Hepatocyte (in vitro differentiated cells): ENCODE data around the gene NRCAM. TPM values are rescaled to one million over a fixed set of nuclear protein-coding genes. Genes with fewer than 3 reads are reported as not detected.

Experiments used
- DNase-seq: peaks from one replicate; pipeline ENCODE4 v3.0.0-alpha.2; 2016; ENCODE audit warnings: low spot score
- H2AFZ ChIP-seq: fragments of 200-600 bp; sonication (generic); 2 replicates; pipeline ENCODE4 v1.6.0; 2016; ENCODE audit warnings: antibody characterized with exemption, mild to moderate bottlenecking
- H3K27ac ChIP-seq: fragments of 200-600 bp; sonication (generic); 2 replicates; pipeline ENCODE4 v1.5.1; 2016; ENCODE audit warnings: mild to moderate bottlenecking
- H3K27me3 ChIP-seq: fragments of 200-600 bp; sonication (generic); 2 replicates; pipeline ENCODE4 v1.6.1; 2016
- H3K36me3 ChIP-seq: fragments of 200-600 bp; sonication (generic); replicated peaks from 2 replicates; pipeline ENCODE4 v1.5.1; 2016; ENCODE audit warnings: low read depth; ENCODE audit not compliant: insufficient read depth
- H3K4me1 ChIP-seq: fragments of 200-600 bp; sonication (generic); 2 replicates; pipeline ENCODE4 v1.5.1; 2016; ENCODE audit warnings: mild to moderate bottlenecking, moderate library complexity; ENCODE audit not compliant: insufficient read depth
- H3K4me2 ChIP-seq: fragments of 200-600 bp; sonication (generic); 2 replicates; pipeline ENCODE4 v1.6.0; 2016
- H3K4me3 ChIP-seq: fragments of 200-600 bp; sonication (generic); 2 replicates; pipeline ENCODE4 v1.5.1; 2016; ENCODE audit warnings: mild to moderate bottlenecking
- H3K79me2 ChIP-seq: fragments of 200-600 bp; sonication (generic); 2 replicates; pipeline ENCODE4 v1.6.0; 2017; ENCODE audit warnings: mild to moderate bottlenecking
- H3K9me2 ChIP-seq: fragments of 200-600 bp; sonication (generic); replicated peaks from 2 replicates; pipeline ENCODE4 v1.6.0; 2017; ENCODE audit warnings: mild to moderate bottlenecking; ENCODE audit not compliant: insufficient read depth
- H3K9me3 ChIP-seq: fragments of 200-600 bp; sonication (generic); 2 replicates; pipeline ENCODE4 v1.5.1; 2016; ENCODE audit warnings: low read depth, mild to moderate bottlenecking
- H4K20me1 ChIP-seq: fragments of 200-600 bp; sonication (generic); 2 replicates; pipeline ENCODE4 v1.6.0; 2016; ENCODE audit warnings: mild to moderate bottlenecking; ENCODE audit not compliant: insufficient read depth, poor library complexity, severe bottlenecking
- EZH2 ChIP-seq: fragments of 200-600 bp; sonication (generic); IDR thresholded peaks from 2 replicates; pipeline ENCODE4 v1.6.1; 2016; ENCODE audit warnings: antibody characterized with exemption, mild to moderate bottlenecking, borderline replicate concordance
- EZH2phosphoT487 ChIP-seq: fragments of 200-600 bp; sonication (generic); IDR thresholded peaks from one replicate; pipeline ENCODE4 v1.6.1; 2018; ENCODE audit warnings: antibody characterized with exemption, mild to moderate bottlenecking, low read depth, moderate library complexity; ENCODE audit not compliant: unreplicated experiment, severe bottlenecking
- WGBS: methylation state at CpG from one replicate; pipeline ENCODE4 v1.1.6; 2016; ENCODE audit warnings: low lambda C conversion rate; ENCODE audit errors: missing lambda C conversion rate; 5-methylcytosine and 5-hydroxymethylcytosine counted together
- polyA plus RNA-seq: library from polyadenylated mRNA; unstranded; fragments of >200 nt; fragmentation: Nextera tagmentation; extraction: Ambion mirVana; gene quantifications from 2 replicates; pipeline ENCODE4 v1.2.1, GENCODE V29; 2016
- total RNA-seq: library from RNA; depleted of rRNA; stranded (reverse); fragments of >200 nt; gene quantifications from 2 replicates; pipeline ENCODE4 v1.2.3, GENCODE V29; 2014
- TF ChIP-seq, protein P1 (sequence below): fragments of 200-600 bp; sonication (generic); IDR thresholded peaks from 2 replicates; pipeline ENCODE4 v1.5.1; 2016; ENCODE audit warnings: antibody characterized with exemption, mild to moderate bottlenecking; ENCODE audit not compliant: poor library complexity

Gene NRCAM
- total and polyA plus RNA-seq, 2 experiments from 2014 or later: 16.0 to 34.4 TPM

DNA sequence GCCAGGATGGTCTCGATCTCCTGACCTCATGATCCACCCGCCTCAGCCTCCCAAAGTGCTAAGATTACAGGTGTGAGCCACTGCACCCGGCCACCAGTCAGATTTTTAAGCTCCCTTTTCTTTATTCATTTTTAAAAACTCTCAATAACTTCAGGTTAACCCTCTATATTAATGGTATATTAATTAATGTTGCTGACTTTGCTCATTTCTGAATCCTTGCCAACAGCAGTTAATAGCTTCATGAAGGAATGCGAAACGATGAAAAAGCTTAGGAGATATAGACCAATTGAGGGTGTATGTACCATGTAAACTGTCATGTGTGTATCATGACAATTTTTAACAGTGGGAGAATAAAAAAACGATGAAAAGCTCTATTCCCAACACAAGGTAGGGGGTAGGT is 42.2 kb upstream of the NRCAM start:
- no peaks in the 10 kb centered on the region for H4K20me1 ChIP-seq
- H3K27me3 ChIP-seq: no peaks in the 10 kb centered on the region
- no peak for DNase-seq
- TF ChIP-seq EZH2 (no peak), EZH2phosphoT487 (no peak)
- TF ChIP-seq, protein P1, sequence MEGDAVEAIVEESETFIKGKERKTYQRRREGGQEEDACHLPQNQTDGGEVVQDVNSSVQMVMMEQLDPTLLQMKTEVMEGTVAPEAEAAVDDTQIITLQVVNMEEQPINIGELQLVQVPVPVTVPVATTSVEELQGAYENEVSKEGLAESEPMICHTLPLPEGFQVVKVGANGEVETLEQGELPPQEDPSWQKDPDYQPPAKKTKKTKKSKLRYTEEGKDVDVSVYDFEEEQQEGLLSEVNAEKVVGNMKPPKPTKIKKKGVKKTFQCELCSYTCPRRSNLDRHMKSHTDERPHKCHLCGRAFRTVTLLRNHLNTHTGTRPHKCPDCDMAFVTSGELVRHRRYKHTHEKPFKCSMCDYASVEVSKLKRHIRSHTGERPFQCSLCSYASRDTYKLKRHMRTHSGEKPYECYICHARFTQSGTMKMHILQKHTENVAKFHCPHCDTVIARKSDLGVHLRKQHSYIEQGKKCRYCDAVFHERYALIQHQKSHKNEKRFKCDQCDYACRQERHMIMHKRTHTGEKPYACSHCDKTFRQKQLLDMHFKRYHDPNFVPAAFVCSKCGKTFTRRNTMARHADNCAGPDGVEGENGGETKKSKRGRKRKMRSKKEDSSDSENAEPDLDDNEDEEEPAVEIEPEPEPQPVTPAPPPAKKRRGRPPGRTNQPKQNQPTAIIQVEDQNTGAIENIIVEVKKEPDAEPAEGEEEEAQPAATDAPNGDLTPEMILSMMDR: no peak
- no peaks in the 10 kb centered on the region for H3K9me2 ChIP-seq
- H3K36me3 ChIP-seq: no peaks in the 10 kb centered on the region
- no peak overlapping the region for H3K4me2 ChIP-seq
- no peaks in the 10 kb centered on the region for H3K4me1 ChIP-seq
- H2AFZ ChIP-seq: no peak overlapping the region
- no peak overlapping the region for H3K4me3 ChIP-seq
- WGBS: 87% methylated on average over 6 of the region's 6 CpGs
- no peak overlapping the region for H3K27ac ChIP-seq
- no peaks in the 10 kb centered on the region for H3K79me2 ChIP-seq
- no peaks in the 10 kb centered on the region for H3K9me3 ChIP-seq

DNA sequence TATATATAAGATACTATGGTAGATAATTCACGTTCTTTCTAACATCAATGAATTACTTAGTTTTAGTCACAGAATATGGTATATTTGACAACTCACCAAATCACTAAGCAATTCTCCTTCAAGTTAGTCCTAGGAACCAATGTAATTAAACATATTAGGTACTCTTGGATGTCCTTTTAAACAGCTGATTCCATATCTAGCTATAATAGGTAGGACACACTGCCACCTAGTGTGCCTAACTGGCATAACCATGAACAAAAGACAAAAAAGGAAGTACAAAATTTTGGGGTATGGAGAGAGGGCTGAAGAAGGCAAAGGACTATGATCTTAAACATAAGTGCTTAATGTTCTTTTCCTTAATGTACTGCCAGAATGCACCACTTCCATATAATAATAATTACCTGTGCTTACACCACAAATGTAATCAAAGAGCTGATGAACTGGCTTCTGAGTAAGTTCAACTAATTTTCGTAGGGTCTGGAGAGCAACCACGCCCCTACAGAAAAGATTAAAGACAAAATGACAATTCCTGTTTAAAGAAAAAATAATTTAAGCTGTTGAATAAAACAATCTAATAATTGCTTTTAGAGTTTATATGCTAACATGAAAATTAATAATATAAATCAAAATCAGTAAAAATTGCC is 41.0 kb upstream of the NRCAM start:
- 99% methylated on average over 3 of the region's 3 CpGs for WGBS
- peak; percentile 54 for DNase-seq
- H3K27ac ChIP-seq: no peak overlapping the region
- H3K4me2 ChIP-seq: no peak overlapping the region
- H4K20me1 ChIP-seq: no peaks in the 10 kb centered on the region
- H3K27me3 ChIP-seq: no peaks in the 10 kb centered on the region
- no peaks in the 10 kb centered on the region for H3K9me3 ChIP-seq
- TF ChIP-seq, protein P1: peak; percentile 76
- no peak for TF ChIP-seq EZH2phosphoT487
- no peaks in the 10 kb centered on the region for H3K9me2 ChIP-seq
- no peaks in the 10 kb centered on the region for H3K4me1 ChIP-seq
- H2AFZ ChIP-seq: no peak overlapping the region
- no peaks in the 10 kb centered on the region for H3K79me2 ChIP-seq
- H3K4me3 ChIP-seq: no peak overlapping the region
- H3K36me3 ChIP-seq: no peaks in the 10 kb centered on the region

DNA sequence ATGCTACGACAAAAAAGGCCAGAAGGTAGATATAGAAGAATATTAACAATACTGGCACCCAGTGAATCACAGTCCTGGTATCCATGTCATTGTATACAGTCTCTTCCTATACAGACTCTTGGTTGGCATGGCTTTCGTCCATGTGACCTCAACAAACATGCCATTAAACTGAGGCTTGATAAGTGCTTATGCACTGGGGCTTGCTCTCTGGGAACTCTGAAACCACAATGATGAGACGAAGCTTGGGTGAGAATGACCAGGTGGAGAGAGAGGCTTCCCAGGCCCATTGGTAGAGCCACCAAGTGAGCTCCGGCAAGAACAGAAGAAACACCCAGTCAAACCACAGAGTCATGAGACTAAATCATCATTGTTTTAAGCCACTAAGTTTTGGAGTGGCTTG is 36.5 kb upstream of the NRCAM start:
- Histone ChIP-seq H3K4me1 (no peaks in the 10 kb centered on the region), H2AFZ (no peak overlapping the region), H3K36me3 (no peaks in the 10 kb centered on the region)

More for the DNA sequence above, 36.5 kb upstream of the NRCAM start:
- Histone ChIP-seq H3K4me2 (no peak overlapping the region), H3K9me3 (no peaks in the 10 kb centered on the region), H4K20me1 (no peaks in the 10 kb centered on the region), H3K4me3 (no peak overlapping the region), H3K9me2 (no peaks in the 10 kb centered on the region), H3K79me2 (no peaks in the 10 kb centered on the region), H3K27ac (no peak overlapping the region), H3K27me3 (no peaks in the 10 kb centered on the region)
- no peak for TF ChIP-seq EZH2phosphoT487
- TF ChIP-seq EZH2: no peak
- TF ChIP-seq, protein P1: no peak
- 90% methylated on average over 4 of the region's 4 CpGs for WGBS
- DNase-seq: no peak
